ENCODE results near the gene NOTO.
"Not testable (repeated sequence)": the region's sequence is repeated elsewhere in the genome, so short reads cannot be mapped to it uniquely, and the experiment has no call there.

Gene NOTO, protein sequence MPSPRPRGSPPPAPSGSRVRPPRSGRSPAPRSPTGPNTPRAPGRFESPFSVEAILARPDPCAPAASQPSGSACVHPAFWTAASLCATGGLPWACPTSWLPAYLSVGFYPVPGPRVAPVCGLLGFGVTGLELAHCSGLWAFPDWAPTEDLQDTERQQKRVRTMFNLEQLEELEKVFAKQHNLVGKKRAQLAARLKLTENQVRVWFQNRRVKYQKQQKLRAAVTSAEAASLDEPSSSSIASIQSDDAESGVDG

GRCh38 chr2:73202156-73203054 is at the start of gene NOTO:
Gene NOTO, plus strand, starts transcription at chr2:73202574. Its CDS starts 93 bp downstream, at chr2:73202667.
- DNase-seq: no peak

DNA sequence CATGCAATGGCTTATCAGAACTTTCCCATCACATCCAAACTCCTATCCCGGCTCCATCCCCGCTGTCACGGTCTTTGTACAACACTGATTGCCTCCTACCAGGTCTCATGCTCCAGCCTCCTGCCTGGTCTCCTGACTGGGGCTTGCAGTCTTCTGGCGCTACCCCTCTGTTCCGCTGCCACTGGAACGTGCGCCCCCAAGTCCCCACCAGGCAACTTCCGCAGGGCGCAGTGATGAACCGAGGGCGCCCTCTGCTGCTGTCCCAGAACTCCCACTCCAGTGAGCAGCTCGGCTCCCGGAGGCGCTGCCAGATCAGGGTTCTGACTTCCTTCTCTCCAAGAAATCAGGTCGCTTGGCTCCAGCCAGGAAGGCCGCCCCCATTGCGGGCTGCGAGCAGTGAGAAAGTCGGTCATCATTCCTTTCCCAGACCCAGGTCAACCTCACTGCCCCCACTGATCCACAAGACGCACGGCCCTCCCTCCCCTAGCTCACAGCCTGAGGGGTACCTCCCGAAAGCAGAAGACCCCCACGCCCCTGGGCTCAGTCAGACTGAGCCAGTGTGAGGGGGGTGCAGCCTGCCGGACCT is 45.7 kb upstream of the NOTO start:
- DNase-seq: peak in 1 of 4 experiments; percentile 31

- no peak for DNase-seq
These were observed 39.5 kb upstream of the NOTO start for GRCh38 chr2:73162856-73163391.

GRCh38 chr2:73163483-73164367 is 38.6 kb upstream of the NOTO start:
- DNase-seq: peak in 3 of 4 experiments; percentile 19 to 59 (median 32)

DNA sequence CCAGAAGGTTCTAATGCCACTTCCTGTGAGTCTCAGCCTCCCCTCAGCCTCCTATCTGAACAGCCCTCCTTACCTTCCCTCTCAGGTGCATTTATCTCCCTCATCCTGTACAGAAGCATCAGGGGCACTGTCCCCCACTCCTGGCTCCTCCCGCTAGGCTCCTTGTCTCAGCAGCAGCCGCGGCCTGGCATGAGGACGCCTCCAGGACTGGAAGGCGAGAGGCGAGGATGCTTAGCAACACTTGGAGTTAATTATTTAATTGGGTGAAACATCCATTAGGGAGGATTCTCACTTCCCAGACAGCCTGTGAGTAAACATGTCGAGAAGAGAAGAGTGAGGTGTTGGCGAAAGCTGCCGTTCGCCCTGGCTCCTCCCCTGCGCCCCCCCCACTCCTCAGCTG is 36.4 kb upstream of the NOTO start:
- not testable (repeated sequence) for DNase-seq

- not testable (repeated sequence) for DNase-seq
These were observed 35.6 kb upstream of the NOTO start for GRCh38 chr2:73166813-73167212.

- not testable (repeated sequence) for DNase-seq
These were observed 34.0 kb upstream of the NOTO start for GRCh38 chr2:73168348-73168747.

DNA sequence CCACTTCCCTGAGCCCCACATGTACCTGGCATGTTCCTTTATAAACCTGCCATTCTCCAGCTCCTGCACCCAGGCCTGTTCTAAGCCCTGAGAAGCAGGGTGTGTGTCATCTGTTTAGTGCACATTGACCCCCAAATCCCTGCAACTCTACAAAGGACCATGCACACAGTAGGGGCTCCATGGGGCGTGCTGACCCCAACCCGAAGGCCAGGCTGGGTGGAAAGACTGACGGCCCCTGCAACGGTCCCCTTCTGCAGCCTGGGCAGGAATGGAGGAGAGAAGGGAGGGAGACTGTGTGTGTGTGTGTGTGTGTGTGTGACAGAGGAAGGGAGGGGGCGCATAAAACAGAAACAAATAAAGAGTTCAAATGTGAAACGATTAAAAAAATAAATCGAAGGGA is 32.0 kb upstream of the NOTO start:
- DNase-seq: not testable (repeated sequence)

DNA sequence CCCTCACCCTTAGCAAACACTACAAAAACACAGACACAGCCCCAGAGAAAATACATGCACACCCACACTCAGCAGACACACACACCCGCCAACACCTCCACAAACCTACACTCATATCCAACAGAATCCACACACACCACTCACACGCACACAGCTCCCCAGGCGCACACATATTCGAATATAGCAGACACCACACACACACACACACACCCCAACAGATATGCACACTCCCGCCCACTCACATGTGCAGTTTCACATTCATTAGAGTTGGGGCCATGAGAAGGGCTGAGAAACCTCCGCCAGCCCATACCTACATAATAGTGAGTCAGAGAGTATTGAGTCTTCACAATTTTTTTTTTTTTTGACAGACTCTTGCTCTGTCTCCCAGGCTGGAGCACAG is 29.4 kb upstream of the NOTO start:
- no peak for DNase-seq

DNA sequence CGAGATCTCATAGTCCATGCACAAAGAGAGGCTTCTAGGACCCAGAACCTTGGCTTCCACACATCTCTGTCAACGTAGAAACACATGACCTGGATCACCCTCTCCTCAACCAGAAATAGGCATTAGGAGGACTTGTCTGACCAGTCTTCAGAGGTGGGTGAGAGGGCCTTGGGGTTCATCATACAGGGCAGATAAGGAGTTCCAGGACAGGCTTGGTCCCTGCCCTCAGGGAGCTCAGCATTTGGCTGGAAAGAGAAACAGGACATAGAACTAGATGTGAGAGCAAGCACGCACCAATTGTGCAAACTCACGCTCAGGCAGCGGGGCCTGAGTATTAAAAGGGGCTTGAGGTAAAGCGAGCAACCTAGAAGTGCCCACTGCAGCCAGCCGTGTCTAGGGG is 28.6 kb upstream of the NOTO start:
- DNase-seq: no peak

DNA sequence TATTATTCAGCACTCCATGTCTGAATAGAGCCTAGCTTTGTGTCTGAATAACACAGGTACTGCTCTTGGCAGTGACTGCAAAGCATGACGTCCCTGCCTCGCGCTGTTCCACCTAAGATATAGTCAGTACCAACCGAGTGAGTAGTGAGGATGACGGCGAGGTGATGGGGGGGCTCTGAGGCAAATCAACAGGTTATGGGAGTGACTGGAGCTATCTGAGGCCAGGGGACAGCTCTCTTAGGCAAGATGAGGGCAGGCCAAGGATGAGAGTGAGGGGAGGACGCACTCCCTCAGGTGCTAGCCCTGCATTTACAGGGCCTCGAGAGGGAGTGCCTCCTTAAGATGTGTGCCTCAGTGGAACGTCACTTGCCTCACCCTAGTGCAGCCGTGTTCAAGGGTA is 28.1 kb upstream of the NOTO start:
- DNase-seq: no peak

GRCh38 chr2:73174941-73175662 is 27.3 kb upstream of the NOTO start:
- no peak for DNase-seq

GRCh38 chr2:73175663-73176204 is 26.6 kb upstream of the NOTO start:
- DNase-seq: peak; percentile 27 to 75 (median 52)

- DNase-seq: peak in 1 of 4 experiments; percentile 11
These were observed 26.0 kb upstream of the NOTO start for GRCh38 chr2:73176205-73176880.

GRCh38 chr2:73176881-73177644 is 25.3 kb upstream of the NOTO start:
- peak; percentile 78 to 89 (median 81) for DNase-seq

DNA sequence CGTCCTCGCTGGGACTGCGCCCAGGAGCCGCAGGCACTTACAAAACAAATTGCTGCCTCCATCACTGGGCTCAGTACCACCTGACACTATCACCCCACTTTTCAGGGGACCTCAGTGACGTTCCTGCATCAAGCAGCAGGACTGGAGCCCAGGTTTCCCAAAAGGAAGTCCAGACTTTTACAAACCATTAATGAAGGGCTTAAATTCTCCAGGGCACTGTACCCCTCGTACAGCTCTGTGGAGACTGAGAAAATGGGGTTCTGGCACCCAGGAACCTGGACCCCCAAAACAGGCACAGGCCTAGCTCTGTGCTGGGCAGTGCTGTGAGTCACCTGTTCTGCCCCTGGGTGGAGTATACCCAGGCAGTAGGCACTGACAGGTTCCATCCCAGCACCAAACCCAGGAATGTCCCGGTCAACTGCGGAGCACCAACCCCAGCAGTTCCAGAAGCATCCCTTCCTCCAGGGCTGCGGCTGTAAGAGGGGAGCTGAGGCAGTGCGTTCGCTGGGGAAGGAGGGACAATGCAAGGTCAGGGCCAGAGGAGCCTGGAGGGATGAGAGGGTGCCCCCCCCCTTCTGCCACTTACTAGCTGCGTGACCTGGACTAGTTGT is 24.6 kb upstream of the NOTO start:
- no peak for DNase-seq

GRCh38 chr2:73185965-73186364 is 16.4 kb upstream of the NOTO start:
- DNase-seq: no peak

DNA sequence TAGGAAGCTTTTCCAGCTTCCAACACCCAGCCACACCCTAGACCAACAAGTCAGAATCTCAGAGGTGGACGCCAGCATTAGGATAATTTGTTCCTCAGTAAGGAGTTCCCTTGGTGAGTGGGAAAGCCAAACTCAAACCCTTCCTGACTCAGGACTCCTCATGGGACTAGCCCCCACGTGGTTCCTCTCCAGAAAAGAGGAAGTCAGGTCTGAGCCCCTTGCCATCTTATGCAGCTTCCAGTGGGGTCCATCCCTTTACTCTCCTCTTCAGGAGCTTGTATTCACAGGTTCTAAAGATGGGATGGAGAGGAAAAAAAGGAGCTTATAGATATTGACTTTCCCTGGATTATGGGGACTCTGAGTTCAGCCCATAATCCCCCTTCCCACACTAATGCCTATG is 14.8 kb upstream of the NOTO start:
- DNase-seq: no peak

- no peak for DNase-seq
These were observed 4.8 kb upstream of the NOTO start for GRCh38 chr2:73197579-73197978.
